Epithelial cell of proximal tubule (primary cell): ENCODE results near the gene HIC1. TPM values are rescaled to one million over a fixed set of nuclear protein-coding genes. Genes with fewer than 3 reads are reported as not detected.

Experiments
- DNase-seq: peaks from one replicate; pipeline ENCODE4 v3.0.0-alpha.2; 2011; ENCODE audit warnings: low read depth
- H3K4me3 ChIP-seq: 2 replicates; pipeline ENCODE4 v1.5.1; 2011; ENCODE audit warnings: low read depth, mild to moderate bottlenecking, low read length
- total RNA-seq: library from RNA; depleted of rRNA; stranded (reverse); fragments of >200 nt; gene quantifications from 2 replicates; pipeline ENCODE4 v1.2.3, GENCODE V29; 2015
- TF ChIP-seq, protein P1 (sequence below): conservative IDR thresholded peaks from 2 replicates; pipeline ENCODE4 v1.5.1; 2012; ENCODE audit warnings: low read depth, mild to moderate bottlenecking, low read length

Gene HIC1
- total RNA-seq, 1 donor from 2014 or later = 2.7 TPM

DNA sequence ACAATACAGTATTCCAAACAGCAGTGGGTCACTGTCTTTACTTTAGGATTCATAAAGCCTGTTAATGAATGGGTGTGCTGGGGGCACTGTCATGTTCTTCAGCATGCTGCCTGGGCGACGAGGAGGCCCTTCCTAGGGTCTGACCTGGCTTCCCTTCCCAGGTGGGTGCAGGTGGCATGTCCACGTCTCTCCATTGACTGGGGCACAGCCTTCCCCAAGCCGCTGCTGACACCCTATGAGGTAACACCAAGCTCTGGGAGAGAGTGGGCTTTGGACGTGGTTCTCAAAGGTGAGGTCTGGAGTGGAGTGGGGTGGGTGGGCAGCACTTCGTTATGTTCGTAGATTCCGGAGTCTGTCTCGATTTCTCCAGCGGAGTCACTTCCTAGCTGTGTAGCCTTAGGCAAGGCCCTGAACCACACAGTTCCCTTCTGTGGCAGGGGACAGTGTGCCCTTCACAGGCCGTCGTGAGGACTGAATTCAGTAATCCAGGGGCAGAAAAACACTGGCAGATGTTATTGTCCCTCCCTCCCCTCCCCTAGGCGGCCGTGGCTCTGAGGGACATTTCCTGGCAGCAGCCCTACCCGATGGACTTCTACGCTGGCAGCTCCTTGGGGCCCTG, 13.9 kb upstream of the HIC1 start:
- TF ChIP-seq, protein P1, sequence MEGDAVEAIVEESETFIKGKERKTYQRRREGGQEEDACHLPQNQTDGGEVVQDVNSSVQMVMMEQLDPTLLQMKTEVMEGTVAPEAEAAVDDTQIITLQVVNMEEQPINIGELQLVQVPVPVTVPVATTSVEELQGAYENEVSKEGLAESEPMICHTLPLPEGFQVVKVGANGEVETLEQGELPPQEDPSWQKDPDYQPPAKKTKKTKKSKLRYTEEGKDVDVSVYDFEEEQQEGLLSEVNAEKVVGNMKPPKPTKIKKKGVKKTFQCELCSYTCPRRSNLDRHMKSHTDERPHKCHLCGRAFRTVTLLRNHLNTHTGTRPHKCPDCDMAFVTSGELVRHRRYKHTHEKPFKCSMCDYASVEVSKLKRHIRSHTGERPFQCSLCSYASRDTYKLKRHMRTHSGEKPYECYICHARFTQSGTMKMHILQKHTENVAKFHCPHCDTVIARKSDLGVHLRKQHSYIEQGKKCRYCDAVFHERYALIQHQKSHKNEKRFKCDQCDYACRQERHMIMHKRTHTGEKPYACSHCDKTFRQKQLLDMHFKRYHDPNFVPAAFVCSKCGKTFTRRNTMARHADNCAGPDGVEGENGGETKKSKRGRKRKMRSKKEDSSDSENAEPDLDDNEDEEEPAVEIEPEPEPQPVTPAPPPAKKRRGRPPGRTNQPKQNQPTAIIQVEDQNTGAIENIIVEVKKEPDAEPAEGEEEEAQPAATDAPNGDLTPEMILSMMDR = no peak
- DNase-seq = no peak
- peak overlapping the region; percentile 74 for H3K4me3 ChIP-seq

DNA sequence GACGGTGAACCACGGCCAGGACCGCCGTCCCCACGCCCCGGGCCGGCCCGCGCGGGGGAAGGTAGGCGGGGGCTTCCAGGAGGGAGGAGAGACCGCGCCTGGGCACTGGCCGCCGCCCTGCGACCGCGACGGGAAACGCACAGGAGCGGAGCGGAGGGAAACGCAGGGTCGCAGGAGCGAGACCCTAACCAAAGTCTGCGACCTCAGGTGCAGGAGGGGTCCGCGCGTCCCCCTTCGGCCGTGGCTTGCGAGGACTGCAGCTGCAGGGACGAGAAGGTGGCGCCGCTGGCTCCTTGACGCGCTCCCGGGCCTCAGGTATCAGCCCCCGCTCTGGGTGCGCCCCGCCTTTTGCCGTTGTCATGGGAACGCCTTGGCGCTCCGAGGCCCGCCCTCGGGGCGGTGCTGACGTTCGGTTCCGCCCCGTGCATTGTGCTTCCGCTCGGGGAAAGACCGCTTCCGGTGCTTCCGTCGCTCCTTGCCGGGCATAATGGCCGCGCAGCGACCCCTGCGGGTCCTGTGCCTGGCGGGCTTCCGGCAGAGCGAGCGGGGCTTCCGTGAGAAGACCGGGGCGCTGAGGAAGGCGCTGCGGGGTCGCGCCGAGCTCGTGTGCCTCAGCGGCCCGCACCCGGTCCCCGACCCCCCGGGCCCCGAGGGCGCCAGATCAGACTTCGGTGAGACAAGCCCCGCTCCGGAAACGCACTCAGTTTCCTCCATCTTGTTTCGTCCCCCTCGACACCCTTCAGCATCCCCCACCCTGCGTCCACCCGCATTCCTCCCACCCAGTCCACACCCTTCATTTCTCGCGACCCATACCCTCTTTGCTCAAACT, 13.1 kb upstream of the HIC1 start, which contains the start of gene OVCA2:
TSS of gene OVCA2 (plus strand) at position 462 of the 829 bp plus-strand sequence. CDS start at position 488, 26 bp downstream.
- peak within 1 kb of the TSS; percentile 74 for H3K4me3 ChIP-seq
- no peak for DNase-seq
- TF ChIP-seq, protein P1 = peak; percentile 59

DNA sequence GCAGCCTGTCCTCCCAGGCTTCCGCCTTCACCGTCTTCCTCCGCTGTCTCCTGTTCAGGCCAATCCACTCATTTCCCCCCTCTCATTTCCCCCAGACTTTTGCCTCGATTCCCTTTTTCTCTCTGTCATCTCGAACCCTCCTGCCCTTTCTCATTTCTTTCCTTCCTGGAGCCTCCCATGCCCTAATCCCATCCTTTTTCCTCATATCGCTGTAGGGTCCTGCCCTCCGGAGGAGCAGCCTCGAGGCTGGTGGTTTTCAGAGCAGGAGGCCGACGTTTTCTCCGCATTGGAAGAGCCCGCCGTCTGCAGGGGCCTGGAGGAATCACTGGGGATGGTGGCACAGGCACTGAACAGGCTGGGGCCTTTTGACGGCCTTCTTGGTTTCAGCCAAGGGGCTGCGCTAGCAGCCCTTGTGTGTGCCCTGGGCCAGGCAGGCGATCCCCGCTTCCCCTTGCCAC, 12.5 kb upstream of the HIC1 start:
- no peak for DNase-seq
- TF ChIP-seq, protein P1 = peak; percentile 41
- peak overlapping the region; percentile 74 for H3K4me3 ChIP-seq

DNA sequence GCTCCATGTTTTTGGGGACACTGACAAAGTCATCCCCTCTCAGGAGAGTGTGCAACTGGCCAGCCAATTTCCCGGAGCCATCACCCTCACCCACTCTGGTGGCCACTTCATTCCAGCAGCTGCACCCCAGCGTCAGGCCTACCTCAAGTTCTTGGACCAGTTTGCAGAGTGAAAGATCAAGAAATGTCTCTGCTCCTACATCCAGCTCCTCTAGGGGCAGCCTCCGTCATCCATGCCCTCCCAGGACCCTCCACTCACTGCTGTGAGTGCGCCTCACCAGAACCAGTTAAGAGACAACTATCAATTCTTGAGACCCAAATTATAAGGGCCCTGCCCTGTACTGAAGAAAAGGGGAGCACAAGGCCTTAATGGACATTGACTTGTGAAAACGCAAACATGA, 12.0 kb upstream of the HIC1 start:
- no peak for DNase-seq
- H3K4me3 ChIP-seq = peak overlapping the region; percentile 74
- TF ChIP-seq, protein P1 = no peak

DNA sequence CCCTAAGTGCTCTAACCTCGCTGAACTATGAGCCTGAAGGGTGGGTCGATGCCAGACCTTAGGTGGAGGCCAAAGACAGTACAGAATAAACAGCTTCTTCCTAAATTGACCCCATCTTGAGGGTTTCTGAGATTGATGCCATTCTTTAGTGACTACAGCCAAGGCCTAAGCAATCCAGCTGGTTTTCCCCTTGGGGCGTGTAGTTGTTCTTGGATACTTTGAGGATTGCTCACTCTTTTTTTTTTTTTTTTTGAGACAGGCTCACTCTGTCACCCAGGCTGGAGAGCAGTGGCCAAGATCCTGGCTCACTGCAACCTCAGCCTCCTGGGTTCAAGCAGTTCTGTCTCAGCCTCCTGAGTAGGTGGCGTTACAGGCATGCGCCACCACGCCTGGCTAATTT, 11.1 kb upstream of the HIC1 start:
- TF ChIP-seq, protein P1 = no peak
- DNase-seq = no peak

DNA sequence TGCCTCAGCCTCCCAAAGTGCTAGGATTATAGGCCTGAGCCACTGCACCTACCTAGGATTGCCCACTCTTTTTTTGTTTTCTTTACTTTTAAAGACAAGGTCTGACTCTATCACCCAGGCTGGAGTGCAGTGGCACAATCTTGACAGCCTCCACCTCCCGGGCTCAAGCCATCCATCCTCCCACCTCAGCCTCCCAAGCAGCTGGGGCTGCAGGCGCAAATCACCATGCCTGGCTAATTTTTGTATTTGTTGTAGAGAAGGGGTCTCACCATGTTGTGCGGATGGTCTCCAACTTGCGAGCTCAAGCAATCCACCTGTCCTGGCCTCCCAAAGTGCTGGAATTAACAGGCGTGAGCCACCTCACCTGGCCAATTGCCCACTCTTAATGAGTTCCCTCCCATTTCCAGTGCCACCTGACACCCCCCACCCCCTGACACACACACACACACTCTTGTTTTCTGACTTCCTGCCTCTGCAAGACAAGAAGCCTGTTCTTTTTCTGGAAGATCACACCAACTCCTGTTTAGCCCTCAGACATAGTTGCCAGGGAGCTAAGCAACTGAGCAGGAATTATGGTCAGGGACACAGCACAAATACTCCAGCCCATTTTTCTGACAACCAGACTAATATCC, 10.5 kb upstream of the HIC1 start:
- TF ChIP-seq, protein P1 = no peak
- no peak overlapping the region for H3K4me3 ChIP-seq
- DNase-seq = no peak

More for the DNA sequence above, 11.1 kb upstream of the HIC1 start:
- H3K4me3 ChIP-seq = no peak overlapping the region
